Measurements from ENCODE around the gene CCHCR1.

CCHCR1 gene

DNA sequence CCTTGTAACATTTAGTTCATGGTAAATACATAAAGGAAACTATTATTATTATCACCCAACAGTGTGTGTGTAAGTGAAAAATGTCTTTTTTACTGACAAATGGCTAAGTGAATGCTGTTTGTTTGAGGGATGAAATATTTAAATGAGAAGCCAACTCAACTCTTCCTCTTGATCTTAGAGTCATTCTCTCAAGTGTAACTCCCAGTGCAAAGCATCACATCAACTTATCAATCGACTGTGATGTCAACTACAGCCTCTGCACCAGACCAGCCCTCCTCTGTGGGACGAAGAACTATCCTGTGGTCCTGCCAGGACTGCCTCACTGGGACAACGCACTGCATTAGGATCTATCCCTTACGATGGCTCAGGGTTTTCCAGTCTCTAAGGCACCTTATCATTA is 50.5 kb downstream of the CCHCR1 start:
- DNase-seq (ENCODE audit: low spot score) = no peak

DNA sequence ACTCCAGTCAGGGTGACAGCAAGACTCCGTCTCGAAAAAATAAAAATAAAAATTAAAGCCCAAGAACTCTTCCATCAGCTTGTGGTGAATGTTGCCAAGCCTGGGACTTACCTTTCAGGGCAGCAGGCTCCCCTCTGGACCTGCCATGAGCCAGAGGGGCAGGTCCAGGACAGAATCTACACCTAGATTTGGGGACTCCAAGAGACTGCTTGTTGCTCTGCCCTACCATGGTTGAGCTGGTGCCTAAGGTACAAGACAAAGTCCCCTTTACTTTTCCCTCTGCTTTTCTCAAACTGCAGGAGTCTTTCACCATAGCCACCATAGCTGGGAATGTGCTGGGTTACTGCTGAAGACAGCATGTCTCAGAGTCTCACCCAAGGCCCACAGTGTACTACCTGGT is 54.5 kb downstream of the CCHCR1 start:
- DNase-seq (ENCODE audit: low spot score) = no peak

DNA sequence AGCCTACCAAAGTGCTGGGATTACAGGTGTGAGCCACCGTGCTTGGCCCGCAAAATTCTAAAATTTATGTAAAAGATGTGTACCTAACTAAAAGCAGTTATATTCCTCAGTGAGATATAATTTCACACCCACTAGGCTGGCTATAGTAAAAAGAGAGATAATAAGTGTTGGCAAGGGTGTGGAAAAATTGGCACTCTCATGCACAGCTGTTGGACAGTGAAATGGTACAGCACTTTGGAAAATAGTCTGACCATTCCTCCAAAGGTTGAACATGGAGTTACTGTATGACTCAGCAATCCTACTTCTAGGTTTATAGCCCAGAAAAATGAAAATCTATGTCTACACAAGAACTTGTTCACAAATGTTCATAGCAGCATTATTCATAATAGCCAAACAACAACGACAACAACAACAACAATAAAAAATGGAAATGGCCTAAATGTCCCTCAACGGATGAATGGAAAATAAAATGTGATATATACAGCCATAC is 59.1 kb downstream of the CCHCR1 start:
- no peak for DNase-seq (ENCODE audit: low spot score)

DNA sequence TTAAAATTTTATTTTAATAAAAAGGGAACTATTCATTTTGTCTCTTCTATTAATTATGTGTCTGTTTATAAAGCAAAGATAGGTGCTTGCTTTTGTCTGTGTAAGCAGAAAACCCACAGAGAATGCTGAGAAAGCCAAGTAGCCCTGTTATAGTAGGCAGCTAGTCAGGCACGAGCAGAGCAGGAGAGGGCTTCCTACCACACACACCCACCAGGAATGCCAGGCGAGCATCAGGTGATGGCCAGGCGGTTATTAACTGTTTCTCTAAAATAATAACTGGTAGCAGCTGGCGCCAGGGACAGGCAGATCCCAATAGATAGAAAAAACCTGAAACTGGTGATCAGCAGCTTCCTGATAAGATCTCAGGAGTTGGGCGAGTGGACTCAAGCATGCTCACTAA is 60.9 kb downstream of the CCHCR1 start:
- no peak for DNase-seq (ENCODE audit: low spot score)

DNA sequence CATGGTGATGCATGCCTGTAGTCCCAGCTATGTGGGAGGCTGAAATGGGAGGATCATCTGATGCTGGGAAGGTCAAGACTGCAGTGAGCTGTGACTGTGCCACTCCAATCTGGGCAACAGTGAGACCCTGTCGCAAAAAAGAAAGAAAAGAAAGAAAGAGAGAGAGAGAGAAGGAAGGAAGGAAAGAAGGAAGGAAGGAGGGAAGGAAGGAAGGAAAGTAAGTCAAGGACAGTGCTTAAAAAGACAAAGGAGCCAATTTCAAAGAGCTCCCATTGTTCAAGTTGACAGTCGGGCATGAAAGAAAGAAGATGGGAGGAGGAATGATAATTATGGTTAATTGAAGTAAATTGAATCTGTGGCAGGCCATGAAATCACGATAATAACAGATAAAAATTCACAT is 61.4 kb downstream of the CCHCR1 start:
- DNase-seq (ENCODE audit: low spot score) = no peak

DNA sequence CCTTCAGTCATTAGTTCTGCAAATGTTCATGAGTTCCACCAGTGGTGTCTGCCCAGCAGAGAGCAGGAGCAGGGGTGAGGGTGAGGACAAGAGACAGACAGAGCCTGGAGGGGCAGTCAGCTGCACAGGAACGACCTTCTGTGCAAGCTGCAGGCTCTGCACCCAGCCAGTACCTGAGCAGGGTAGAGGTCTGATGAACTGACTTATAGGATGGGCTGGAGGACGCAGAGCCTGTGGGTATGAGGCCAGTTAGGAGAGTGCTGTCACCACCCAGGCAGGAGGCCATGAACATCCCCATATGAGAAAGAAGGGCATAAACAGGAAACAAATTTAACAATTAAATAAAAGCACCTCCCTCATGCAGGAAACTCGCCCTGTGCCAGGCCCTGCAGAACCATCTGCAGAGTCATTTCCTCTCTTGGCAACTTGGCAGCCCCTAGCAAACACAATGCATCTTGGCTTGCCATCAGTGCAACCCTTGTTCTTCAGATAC is 63.2 kb downstream of the CCHCR1 start:
- no peak for DNase-seq (ENCODE audit: low spot score)

DNA sequence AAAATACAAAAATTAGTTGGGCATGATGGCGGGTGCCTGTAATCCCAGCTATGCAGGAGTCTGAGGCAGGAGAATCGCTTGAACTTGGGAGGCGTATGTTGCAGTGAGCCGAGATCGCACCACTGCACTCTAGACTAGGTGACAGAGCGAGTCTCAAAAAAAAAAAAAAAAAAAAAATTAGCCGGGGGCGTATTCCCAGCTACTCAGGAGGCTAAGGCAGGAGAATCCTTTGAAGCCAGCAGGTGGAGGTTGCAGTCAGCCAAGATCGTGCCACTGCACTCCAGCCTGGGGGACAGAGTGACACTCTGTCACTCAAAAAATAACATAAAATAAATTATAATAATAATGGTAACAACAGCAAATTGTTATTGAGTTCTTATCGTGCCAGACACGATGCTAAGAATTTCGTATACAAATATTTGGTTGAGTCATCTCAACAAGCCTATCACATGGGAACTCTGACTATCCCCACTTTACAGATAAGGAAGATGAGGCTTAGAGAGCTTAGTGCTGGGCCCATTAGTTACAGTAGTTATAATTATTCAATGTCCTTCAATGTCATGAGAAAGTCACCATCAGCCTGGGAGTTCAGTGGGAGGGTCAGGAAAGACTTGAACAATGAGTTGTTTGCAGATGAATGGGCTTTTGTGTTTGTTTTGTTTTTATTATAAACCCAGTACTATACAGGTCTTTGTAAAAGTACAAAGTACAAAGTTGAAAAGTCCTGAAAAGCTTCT is 64.7 kb downstream of the CCHCR1 start:
- DNase-seq (ENCODE audit: low spot score) = no peak

Data from NAMALWA (cell line).